Colonic mucosa (tissue), 4 donors: ENCODE results near the gene ETV5. TPM values are rescaled to one million over a fixed set of nuclear protein-coding genes. Genes with fewer than 3 reads are reported as not detected.
"Not testable (repeated sequence)": the region's sequence is repeated elsewhere in the genome, so short reads cannot be mapped to it uniquely, and the experiment has no call there.

Experiments used
- DNase-seq: peaks from one replicate; pipeline ENCODE4 v3.0.0-alpha.2; 2020
- H3K27ac ChIP-seq: fragments of 200-600 bp; one replicate; pipeline ENCODE4 v1.8.0; 2021
- H3K27me3 ChIP-seq: fragments of 200-600 bp; one replicate; pipeline ENCODE4 v1.8.0; 2021
- H3K36me3 ChIP-seq: fragments of 200-600 bp; one replicate; pipeline ENCODE4 v1.8.0; 2021
- H3K4me1 ChIP-seq: fragments of 200-600 bp; one replicate; pipeline ENCODE4 v1.8.0; 2021; ENCODE audit warnings: mild to moderate bottlenecking
- H3K4me3 ChIP-seq: fragments of 200-600 bp; one replicate; pipeline ENCODE4 v1.8.0; 2021
- H3K9ac ChIP-seq, 2 donors: one replicate each; pipeline ENCODE4 v1.7.0; 2013; ENCODE audit warnings: control low read depth in 2 of 2, low read depth in 2 of 2, low read length in 2 of 2
- H3K9me3 ChIP-seq: fragments of 200-600 bp; one replicate; pipeline ENCODE4 v1.8.0; 2021
- intact Hi-C: fragments of 100-400 bp; cut with DNase I; formaldehyde crosslinking; loops from one replicate; pipeline ENCODE4 v1.14.1; 2022
- total RNA-seq, 2 donors: library from RNA; stranded (reverse); fragmentation: NEBNext Ultra II Directional in 1 of 2; extraction: Animal tissue kit (Norgen Biotek cat#: 25700) in 1 of 2; gene quantifications; one replicate each; pipeline ENCODE4 v1.2.1, GENCODE V29; 2021
- TF ChIP-seq, protein P1 (sequence below): fragments of 200-600 bp; IDR thresholded peaks from one replicate; pipeline ENCODE4 v1.8.0; 2022; ENCODE audit warnings: antibody characterized with exemption, mild to moderate bottlenecking
- donor health status: healthy.
- donor health status: DM: no; HTN: no; CAD: no.
- donor health status: DM: no; HTN: no; CAD: no.

ETV5 gene
- total RNA-seq, 2 donors from 2014 or later = 3.1 TPM

DNA sequence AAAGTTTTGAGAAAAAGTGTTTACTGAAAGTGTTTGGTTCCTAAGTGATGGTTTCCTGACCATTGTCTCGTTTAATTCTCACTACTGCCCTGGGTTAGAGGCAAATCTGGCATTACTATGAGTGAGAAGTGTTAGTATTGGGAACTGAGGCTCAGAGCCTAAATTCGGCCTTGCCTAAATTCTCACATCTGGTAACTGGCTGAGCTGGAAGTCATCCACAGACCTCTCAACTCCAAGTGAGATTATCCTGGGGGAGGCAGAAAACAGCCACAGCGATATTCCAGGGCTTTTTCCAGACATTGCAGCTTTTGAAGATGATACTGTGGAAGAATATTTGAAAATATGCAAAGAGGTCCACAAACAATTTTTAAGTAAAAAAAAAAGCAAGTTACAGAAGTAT, 86.0 kb downstream of the ETV5 start:
- no peak overlapping the region for H3K4me3 ChIP-seq
- H3K27me3 ChIP-seq = no peaks in the 10 kb centered on the region
- no peak overlapping the region for H3K27ac ChIP-seq
- no peaks in the 10 kb centered on the region for H3K36me3 ChIP-seq
- H3K9me3 ChIP-seq = no peaks in the 10 kb centered on the region
- no peak overlapping the region for H3K9ac ChIP-seq
- H3K4me1 ChIP-seq = no peaks in the 10 kb centered on the region
- intact Hi-C loops = no loop called here
- DNase-seq = no peak
- TF ChIP-seq, protein P1, sequence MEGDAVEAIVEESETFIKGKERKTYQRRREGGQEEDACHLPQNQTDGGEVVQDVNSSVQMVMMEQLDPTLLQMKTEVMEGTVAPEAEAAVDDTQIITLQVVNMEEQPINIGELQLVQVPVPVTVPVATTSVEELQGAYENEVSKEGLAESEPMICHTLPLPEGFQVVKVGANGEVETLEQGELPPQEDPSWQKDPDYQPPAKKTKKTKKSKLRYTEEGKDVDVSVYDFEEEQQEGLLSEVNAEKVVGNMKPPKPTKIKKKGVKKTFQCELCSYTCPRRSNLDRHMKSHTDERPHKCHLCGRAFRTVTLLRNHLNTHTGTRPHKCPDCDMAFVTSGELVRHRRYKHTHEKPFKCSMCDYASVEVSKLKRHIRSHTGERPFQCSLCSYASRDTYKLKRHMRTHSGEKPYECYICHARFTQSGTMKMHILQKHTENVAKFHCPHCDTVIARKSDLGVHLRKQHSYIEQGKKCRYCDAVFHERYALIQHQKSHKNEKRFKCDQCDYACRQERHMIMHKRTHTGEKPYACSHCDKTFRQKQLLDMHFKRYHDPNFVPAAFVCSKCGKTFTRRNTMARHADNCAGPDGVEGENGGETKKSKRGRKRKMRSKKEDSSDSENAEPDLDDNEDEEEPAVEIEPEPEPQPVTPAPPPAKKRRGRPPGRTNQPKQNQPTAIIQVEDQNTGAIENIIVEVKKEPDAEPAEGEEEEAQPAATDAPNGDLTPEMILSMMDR = no peak

DNA sequence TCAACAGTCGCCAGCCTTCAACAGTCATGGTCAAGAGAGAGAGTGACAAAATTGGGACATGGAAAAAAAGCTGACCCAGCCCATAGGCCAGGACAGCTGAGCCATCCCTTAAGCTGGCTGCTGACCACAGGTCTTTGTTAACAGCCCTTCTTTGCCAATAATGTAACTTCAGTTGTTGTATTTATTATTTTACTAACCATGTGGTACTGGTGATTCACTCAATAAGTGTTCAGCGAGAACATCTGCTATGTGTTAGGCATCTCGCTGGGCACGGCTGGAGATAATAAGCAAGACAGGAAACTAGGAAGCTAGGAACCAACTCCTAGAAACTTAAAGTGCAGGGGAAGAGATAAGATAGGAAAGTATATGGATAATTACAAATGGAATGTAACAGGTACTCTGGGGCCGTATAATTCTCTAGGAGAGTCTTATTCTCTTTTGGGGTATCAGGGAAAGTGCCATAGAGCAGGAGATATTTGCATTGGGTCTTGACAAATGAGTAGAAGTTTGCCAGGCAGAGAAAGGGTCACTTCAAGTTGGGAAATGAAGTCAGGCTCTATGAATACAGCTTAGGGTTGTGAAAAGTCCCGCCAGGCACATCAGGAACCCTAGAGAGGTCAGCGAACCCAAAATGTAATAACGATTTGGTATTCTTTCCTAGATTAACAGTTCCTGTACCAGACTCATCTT, 87.1 kb downstream of the ETV5 start:
- H3K4me1 ChIP-seq = no peaks in the 10 kb centered on the region
- H3K27ac ChIP-seq = no peak overlapping the region
- intact Hi-C loops = no loop called here
- no peaks in the 10 kb centered on the region for H3K9me3 ChIP-seq
- no peak for DNase-seq
- TF ChIP-seq, protein P1 = no peak
- no peak overlapping the region for H3K4me3 ChIP-seq
- no peak overlapping the region for H3K9ac ChIP-seq
- H3K36me3 ChIP-seq = no peaks in the 10 kb centered on the region
- H3K27me3 ChIP-seq = no peaks in the 10 kb centered on the region

DNA sequence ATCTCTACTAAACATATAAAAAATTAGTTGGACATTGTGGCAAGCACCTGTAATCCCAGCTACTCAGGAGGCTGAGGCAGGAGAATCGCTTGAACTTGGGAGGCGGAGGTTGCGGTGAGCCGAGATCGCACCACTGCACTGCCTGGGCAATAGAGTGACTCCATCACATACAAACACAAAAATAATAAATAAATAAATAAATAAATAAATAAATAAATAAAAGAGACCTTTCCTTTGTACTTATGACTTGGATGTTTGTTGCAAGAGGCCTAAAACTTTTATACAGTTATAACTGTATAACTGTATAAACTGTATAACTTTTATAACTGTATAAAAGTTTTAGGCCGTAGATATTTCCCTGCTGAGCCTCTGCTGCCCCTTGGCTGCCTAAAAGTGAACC, 87.6 kb downstream of the ETV5 start:
- H3K4me3 ChIP-seq, H3K27me3 ChIP-seq, H3K36me3 ChIP-seq, H3K27ac ChIP-seq, DNase-seq, H3K4me1 ChIP-seq, H3K9me3 ChIP-seq, intact Hi-C loops, H3K9ac ChIP-seq: not testable (repeated sequence)

DNA sequence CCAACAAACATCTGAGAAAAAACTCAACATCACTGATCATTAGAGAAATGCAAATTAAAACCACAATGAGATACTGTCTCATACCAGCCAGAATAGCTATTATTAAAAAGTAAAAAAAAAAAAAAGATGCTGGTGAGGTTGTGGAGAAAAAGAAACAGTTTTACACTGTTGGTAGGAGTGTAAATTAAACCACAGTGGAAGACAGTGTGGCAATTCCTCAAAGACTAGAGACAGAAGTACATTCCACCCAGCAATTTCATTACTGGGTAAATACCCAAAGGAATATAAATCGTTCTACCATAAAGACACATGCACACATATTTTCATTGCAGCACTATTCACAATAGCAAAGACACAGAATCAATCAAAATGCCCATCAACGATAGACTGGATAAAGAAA, 89.6 kb downstream of the ETV5 start:
- intact Hi-C loops, H3K36me3 ChIP-seq, H3K4me1 ChIP-seq, H3K27ac ChIP-seq, H3K27me3 ChIP-seq, H3K9ac ChIP-seq, H3K4me3 ChIP-seq, H3K9me3 ChIP-seq, DNase-seq: not testable (repeated sequence)

DNA sequence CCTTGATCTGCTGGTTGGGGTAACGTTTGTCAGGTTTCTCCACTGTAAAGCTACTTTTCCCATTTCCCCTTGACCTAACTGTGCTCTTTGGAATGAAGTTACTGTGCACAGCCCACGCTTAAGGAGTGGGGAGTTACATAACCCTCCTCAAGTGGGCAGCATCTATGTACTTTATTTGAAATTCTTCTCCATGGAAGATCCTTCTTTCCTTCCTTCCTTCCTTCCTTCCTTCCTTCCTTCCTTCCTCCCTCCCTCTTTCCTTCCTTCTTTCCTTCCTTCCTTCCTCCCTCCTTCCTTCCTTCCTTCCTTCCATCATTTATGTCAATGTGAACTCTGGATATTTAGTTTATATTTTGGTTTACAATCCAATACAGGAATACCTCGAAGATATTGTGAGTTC, 94.0 kb downstream of the ETV5 start:
- Histone ChIP-seq H3K27me3 (no peaks in the 10 kb centered on the region), H3K9ac (no peak overlapping the region), H3K9me3 (no peaks in the 10 kb centered on the region), H3K4me3 (no peak overlapping the region), H3K36me3 (no peaks in the 10 kb centered on the region), H3K27ac (no peak overlapping the region), H3K4me1 (no peaks in the 10 kb centered on the region)
- TF ChIP-seq, protein P1 = no peak
- intact Hi-C loops = no loop called here
- no peak for DNase-seq

DNA sequence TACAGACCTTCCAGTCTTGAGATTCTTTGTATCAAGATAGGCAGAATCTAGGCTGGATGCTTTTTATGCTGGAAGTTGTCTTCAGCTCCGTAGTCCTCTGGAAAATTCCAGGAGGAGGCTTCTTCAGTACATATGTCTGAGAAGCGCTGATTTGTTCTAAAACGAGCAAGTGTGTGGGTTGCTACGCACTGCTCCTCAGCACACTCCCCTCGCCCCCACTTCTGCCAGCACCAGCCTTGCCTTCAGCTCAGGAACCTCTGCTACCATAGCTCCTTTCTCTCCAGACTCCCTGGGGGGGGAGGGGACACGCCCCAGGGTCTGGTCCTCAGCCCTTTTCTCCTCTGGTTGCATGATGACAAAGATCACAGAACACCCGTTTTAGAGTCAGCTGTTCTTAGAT, 95.6 kb downstream of the ETV5 start:
- H3K4me3 ChIP-seq = no peak overlapping the region
- no peak for DNase-seq
- TF ChIP-seq, protein P1 = no peak
- no peaks in the 10 kb centered on the region for H3K36me3 ChIP-seq
- H3K9me3 ChIP-seq = no peaks in the 10 kb centered on the region
- H3K4me1 ChIP-seq = no peaks in the 10 kb centered on the region
- H3K27ac ChIP-seq = no peak overlapping the region
- no peaks in the 10 kb centered on the region for H3K27me3 ChIP-seq
- no peak overlapping the region for H3K9ac ChIP-seq
- intact Hi-C loops = no loop called here
